Embryonic facial prominence (tissue), 1 donor: ENCODE results near the gene CAMK1G.

Experiments
- DNase-seq: peaks from one replicate; pipeline ENCODE4 v3.0.0-alpha.2; 2016; ENCODE audit errors: extremely low spot score

Gene CAMK1G

DNA sequence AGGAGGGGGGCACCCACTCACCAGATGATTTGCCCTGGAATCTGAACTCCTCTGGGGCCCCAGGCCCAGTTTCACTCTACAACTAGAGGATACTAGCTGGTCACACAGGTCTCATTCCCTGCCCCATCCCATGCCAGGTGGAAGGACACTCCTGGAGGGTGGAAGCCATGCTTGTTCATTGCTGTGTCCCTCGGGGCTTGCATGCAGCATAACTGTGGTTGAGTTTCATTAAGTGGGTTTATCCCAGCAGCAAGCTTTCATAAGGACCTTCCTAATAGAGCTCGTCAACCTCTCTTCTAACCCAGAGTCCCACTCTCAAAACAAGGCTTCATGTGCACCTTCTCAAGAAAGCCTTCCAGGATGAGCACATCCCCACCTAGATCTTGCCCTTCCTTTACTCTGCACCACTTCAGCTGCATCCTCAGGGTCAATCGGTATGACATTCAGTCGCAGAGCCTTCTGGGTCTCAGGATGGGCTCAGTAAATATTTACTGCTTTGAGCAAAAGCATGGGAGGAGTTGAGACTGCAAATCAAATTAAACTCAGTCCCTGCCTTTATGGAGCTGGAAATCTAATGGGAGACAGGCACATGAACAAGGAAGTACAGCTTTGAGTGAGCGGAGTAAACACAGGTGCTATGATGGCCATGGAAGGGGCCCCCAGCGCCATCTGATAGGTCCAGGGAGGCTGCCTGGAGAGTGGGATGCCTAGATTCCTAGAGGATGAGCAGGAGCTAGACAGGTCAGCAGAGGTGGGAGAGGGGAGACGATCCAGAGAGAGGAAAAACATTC is 36.4 kb downstream of the CAMK1G start:
- DNase-seq, result no peak

DNA sequence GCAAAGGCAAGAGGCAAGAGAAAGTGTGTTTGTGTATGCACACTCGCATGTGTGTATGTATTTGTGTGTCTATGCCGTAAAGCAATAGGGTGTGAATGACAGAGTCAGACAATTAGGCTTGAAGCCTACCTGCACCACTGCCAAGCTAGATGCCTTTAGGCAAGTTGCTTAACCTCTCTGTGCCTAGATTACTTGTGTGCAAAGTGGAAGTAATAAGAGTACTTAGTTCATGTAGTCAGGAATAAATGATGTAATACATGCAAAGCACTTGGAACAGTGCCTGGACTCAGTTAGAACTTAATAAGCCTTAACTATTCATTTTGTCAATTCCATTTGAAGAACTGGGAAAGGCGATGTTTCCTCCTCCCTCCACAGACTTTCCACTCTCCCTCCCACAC is 37.0 kb downstream of the CAMK1G start:
- no peak for DNase-seq

DNA sequence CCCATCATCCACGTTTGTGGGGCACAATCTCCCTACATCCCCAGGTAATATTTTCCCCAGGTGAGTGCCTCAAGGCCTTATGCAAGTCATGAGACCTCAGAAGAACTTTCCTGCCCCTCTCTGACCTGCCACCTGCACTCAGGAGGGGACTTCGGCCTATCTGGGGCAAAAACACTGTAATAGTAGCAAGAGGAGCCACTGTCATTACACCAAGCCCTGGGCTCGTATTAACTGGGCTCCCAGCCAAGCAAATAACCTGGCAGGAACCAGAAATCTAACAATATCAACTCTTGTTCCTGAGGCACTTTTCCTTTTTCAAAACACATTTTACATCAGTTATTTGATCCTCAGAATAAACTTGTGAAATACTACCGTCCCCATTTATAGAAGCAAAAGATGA is 37.8 kb downstream of the CAMK1G start:
- DNase-seq, result no peak

DNA sequence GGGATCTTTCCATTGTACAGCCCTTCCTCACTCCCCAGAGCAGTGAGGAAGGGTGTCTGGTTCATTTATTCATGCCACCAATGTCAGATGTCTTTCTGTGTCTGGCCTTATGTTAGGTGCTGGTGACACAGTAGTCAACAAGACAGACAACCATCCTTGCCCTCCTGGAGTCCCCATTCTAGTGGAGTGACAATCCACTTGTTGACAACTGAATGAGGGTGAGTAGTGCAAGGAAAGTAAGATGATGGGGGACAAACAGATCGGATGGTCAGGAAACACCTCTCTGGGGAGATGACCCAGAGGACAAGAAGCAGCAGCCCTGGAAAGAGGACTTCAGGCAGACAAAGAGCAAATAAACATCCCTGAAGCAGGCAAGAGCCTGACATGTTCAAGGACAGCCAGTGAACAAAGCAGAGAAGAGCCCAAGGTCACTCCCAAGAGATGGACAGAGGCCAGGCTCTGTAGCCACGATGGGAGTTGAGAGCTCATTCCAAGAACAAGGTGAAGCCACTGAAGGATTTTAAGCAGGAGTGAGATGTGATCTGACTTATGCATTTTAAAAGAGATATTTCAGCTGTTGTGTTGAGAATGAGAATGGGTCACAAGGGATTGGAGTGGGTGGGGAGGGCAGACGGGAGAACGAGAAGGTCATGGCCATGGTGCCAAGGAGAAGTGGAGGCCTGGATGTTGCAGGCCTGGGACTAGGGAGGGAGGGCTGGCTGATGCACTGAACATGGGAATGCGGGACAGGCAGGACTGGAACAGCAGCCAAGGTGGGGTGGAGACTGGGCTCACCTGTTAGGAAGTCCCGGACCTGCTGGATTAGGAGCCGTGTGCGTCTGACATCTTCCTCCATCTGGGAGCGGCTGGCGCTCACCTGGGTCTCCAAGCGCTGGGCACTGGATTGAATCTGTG is 38.5 kb downstream of the CAMK1G start:
- DNase-seq, result no peak

DNA sequence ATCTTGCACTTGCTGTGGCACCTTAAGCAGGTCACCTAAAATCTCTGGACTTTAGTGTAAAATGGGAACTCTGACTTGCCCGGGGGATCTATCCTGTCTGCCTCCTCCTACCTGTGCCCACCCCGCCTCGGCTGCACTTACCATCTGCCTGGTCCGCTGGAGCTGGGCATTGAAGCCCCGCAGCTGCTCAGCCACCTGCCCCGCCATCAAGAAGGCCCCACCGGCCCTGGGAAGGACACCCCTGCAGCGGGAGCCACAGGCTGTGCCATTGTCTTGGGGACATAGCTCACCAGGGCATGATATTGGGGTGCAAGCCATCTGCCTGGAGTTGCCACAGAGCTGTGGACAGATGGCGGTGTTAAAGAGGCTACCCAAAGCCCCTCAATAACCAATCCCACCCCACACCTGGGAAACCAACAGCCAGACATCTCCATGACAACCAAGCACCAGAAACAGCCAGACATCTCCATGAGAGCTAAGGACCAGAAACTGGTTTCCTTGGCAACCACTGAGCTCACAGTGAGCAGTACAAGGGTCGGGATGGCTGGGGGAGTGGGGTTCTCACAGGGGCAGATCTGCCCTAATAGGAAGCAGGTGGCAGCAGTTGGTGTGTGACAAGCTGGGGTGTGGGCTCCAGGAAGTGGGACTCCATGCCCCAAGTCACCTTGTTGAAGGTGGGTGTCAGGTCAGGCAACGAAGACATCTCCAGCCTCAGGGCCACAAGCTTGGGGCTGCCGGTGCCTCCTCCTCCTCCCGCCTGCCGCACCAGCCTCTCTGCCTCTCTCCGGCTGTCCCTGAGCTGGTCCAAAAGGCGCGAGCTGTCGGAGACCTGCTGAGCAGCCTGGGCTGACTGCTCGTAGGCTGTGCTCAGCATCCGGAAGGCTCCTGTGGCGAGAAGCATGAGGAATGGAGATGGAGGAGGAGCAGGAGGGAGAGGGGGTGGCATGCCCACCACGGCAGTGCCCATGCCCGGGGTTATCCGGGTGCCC is 39.6 kb downstream of the CAMK1G start:
- DNase-seq, result no peak

DNA sequence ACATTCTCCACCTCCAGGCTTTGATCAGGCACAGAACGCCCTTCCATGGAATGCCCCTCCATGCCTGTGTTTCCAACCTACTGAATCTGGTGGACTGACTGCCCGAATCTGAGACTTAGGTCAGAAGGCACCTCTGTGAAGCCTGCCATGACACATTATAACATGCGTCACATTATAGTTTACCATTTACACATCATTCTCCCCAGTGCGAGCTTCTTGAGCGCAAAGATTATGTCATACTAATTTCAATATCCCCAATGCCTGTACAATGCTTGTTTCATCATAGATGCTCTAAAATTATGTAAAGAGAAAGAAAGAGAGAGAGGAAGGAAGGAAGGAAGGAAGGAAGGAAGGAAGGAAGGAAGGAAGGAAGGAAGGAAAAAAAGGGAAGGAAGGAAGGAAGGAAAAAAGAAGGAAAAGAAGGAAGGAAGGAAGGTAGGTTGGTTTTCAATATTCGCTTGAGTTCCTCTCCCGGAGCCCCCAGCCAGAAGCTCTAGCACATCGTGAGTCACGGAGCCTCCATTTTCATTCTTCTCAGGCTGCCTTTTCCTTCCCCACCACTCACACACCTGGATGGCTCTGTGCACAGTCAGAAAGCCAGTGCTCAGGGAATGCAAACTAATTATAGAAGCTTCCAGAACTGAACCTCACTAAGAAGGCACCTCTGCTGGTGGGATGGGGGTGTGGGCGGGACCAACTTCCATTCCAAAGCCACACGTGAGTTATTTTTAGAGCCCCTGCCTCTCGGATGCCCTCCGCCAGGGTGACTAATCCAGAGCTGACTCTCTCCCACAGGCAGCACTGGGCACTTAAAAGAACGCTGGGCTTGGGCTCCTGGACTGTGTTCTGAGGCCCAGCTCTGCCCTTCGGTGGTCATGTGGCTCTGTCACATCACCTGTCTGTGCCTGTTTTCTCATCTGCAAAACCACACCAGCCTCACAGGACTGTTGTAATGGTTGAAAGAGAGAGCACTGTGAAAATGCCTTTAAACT is 41.3 kb downstream of the CAMK1G start:
- DNase-seq, result no peak

DNA sequence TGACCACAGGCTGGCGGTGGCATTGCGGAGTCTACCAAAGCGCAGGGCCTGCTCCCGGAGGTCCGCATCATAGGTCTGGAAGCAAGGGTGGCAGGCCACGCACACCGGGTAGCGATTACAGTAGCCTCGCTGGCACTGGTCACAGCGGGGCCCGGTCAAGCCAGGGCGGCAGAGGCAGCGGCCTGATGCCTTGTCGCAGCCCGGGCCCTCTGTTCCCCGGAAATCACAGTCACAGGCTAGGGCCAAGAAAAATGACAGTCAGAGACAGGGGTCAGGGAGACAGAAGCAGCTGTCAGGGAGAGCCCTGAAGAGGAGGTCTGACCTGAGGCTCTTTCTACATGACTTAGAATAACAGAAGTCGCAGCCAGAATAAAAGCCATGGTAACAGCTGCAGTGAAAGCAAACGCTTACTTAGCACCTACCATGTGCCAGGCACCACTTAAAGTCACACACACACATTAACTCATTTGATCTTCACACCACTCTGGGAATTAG is 42.3 kb downstream of the CAMK1G start:
- DNase-seq, result no peak

DNA sequence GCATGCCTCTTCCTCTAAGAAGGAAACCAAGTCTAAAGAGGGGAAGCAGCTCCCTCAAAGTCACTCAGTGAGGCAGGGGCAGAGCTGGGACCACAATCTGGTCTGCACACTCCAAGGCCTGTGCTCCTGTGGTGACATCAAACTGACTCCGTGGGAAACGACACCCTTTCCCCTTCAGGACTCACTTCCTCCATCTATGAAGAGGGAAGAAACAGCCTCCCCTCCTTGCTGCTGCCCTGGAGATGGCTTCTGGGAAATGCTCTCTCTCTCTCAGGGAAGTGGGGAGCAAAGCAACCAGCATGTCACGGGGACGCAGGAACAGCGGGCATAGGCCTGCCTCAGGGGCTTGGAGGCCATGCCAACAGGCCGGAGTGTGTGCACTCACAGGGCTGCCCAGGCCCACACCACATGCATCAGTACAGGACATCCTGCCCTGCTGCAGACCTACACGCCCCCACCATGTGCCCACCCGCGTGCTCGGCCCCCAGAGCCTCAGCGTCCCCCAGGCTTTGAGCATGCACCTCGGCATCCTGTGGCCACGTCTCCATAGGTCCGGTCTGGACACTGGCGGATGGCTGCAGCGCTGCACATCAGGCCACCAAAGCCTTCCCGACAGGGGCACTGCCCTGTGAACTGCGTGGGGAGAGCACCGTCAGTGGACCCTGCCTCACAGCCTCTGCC is 43.0 kb downstream of the CAMK1G start:
- DNase-seq, result no peak

DNA sequence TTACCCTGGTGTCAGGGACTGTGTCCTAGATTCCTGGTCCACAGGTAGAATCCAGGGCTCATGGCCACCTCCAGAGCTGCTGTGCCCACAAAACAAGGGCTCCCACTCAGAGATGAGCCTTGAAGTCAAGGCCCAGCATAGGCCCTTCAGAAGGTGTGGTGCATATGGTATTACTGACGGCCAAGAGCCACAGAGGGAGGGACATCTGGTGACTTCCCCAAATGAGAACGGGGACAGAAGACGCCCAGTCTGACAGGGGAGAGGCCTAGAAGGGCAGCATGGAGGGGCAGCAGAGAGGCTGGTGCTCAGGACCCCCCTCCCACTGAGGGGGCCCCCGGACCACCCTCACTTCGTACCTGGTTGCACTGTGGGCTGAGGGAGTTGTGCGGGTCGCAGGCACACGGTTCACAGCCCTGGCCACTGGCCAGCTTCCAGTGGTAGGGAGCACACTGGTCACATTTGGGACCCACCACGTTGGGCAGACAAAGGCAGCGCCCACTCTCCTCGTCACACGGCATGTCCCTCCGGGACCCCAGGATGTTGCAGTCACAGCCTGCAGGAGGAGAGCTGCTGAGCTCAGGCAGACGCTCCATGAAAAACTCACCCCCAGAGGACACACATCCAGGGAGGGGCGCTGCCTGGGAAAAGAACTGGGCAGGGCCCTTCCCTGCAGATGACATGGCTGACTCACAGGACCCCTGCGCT is 43.7 kb downstream of the CAMK1G start:
- no peak for DNase-seq

DNA sequence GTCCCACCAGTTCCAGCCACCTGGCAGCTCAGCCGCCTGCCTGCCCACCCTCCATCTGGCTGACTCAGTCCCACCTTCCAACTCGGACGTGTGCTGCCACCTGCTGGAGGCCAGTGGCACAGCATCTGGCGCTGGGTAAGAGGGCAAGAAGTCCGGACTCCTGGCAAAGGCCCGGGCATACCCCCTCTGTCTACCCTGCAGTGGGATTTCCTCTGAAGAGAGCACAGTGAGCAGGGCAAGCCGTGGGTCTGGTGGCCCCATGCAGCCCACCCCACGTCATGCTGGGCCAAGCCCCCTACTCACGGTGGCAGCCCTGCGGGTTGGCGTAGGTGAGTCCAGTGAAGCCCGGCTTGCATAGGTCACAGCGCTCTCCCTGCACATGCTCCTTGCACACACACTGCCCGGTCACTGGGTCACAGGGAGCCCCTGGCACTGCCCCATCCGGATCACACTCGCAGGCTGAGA is 44.2 kb downstream of the CAMK1G start:
- peak; percentile 55 for DNase-seq

DNA sequence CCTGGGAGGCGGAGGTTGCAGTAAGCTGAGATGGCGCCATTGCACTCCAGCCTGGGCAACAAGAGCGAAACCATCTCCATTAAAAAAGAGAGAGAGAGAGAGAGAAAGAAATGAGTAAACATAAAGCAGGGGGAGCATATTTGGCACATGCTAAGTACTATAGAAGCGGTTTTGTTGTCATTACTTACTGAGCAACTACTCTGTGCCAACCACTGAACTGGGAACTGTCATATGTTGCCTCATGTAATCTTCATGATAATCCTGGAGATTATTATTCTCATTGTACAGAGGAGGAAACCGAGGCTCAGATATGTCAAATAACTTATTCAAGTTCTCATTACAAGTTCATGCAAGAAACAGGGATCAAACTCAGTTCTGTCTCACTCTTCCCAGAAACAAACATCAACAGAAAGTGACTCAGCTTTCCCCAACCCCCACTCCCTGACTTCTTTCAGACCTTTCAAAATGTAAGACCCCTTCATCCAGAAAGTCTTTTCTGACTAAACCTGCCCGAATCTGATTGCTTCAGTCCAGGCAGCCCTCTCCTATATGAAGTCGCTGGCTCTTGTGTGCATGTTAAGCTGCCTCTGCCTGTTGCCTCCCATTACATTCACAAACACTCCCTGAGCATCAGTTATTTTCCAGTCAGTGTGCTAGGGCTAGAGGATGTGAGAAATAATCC is 45.2 kb downstream of the CAMK1G start:
- no peak for DNase-seq

DNA sequence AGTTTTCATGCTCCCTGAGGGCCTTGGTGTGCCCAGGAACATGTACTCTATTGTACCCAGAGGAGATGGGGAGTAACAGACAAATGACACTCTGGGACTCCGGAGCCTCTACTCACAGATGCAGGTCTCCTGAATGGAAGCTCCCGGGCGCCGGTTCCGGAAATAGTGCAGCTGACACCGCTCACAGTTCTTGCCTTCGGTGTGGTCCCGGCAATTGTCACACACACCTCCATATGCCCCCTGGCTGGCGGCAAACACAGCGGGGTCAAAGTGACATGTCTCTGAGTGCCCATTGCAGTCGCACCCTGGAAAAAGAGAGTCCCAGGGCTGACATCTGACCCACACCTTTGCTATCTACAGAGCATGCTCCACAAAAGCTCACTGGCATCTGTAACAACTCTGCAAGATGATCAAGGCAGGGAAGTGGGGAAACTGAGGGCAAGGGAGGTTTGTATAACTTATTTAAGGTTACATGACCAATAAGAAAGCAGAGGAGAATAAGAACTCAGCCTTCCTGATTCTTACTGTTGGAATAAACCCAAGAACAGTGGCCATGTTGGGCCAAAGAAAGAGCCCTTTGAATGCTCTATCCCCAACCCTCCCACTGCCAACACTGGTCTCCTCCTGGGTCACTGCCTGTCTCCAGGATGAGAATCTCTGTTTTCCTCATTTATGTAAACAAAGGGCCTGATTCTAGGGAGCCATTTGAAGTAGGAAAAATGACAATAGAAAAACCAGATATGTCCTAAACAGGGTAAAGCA is 46.3 kb downstream of the CAMK1G start:
- no peak for DNase-seq

DNA sequence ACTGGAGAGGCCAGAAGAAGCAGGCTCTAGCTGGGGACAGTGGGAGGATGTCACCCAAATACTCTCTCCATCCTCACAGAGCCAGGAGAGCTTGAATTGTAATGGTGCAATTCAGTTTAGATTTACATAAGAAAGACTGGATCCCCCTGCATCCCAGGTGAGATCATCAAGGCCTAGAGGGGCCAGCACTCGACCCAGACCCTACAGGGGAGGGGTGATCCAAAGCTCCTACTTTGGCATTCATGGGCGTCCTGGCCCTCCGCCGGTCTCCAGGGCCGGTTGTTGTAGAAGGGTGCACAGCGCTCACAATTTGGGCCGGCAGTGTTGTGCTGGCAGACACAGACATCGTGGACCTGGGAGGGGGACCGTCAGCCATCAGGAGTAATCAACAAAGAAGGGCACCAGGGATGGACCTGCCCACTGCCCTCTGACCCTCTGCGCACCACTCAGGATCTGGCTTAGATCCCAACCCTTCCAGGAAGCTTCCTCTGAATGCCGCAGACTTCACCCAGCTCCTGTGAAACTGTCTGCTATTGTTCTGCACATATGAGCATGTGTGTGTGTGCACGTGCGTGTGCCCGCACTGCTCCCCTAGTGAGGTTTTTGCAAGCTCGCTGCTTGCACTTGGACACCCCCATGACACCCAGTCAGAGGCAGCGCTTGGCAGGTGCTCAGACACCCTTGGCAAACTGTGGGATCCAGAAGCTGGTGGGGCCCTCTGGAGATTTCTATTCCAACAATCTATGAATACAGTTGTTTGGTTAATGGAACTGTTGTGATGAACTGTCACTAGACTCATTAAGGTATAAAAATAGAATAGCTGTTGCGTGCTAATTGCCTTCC is 47.1 kb downstream of the CAMK1G start:
- DNase-seq, result no peak

DNA sequence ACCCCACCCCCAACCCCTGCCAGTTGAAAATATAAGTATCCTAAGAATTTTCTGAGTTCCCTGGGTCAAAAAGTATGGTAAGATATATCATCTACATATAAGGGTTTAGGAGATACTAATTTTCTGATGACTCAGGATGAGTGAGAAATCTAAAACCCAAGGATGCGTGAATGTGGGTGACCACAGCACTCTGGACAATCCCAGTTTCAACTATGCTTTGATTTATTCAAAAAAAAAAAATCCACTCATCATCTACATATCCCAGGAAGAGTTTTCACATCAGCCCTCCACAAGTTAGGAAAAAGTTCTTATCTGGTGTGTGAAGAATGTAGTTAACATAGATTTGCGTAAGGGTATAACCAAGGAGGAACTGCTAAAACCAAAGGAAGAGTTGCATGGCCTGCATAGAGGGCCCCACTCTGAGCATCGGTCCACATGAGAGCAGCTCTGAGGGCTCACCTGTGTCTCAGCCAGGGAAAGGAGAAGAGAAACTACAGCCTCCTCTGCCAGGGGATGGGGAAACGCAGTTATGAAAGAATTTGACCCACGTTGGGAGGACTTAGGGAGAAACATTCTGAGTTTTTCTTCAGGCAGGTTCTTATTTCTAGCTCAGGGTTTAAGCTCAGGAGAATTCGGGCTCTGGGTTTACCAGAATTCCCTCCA is 50.0 kb downstream of the CAMK1G start:
- no peak for DNase-seq

DNA sequence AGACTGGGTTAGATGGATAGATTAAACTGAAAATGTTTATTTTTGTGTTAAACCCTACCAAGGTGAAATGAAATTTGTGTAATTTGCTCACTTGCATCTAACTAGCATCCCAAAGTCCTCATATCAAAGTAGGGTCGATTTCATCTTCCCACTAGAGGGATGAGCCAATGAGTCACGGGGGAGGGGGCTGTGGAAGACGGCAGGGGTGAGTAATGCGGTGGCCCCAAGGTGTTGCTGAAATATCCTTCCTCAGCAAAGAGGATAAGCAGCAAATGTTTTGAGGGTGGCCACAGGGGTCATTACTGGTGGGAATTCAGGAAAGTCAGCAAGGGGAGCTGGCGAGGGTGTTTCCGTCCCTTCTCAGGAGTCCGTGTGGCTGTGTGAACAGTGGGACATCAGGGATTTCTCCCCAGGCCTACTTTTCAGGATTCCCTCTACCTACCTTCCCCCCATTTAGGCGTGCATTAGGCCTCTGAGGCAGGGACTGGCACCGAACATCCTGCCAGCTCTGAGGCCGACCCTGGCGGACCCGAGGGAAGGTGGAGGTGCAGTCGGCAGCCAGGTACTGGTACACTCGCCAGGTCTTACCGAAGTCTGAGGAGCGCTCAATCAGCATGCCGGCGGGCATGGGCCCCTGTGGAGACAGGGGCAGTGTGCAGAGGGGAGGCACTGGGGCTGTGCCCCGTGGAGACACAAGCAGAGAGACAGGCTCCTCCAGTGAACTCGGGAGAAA is 50.7 kb downstream of the CAMK1G start:
- DNase-seq, result no peak
